Mucosa of rectum (tissue), 2 donors: Measurements from ENCODE around the gene FSTL5.

Experiments
- H3K27ac ChIP-seq, 2 donors: one replicate each; pipeline ENCODE4 v1.7.0; 2013; ENCODE audit warnings: inconsistent platforms in 2 of 2, low read depth in 2 of 2, low read length in 2 of 2
- H3K27me3 ChIP-seq, 2 donors: one replicate each; pipeline ENCODE4 v1.7.0; 2013; ENCODE audit warnings: low read length in 2 of 2; ENCODE audit not compliant: control insufficient read depth in 2 of 2, insufficient read depth in 2 of 2
- H3K36me3 ChIP-seq, 2 donors: one replicate each; pipeline ENCODE4 v1.7.0; 2013; ENCODE audit warnings: low read length in 2 of 2; ENCODE audit not compliant: control insufficient read depth in 2 of 2, insufficient read depth in 2 of 2
- H3K4me1 ChIP-seq, 2 donors: one replicate each; pipeline ENCODE4 v1.7.0; 2013; ENCODE audit warnings: low read length in 2 of 2, mild to moderate bottlenecking in 1 of 2; ENCODE audit not compliant: control insufficient read depth in 2 of 2, insufficient read depth in 2 of 2
- H3K4me3 ChIP-seq, 2 donors: one replicate each; pipeline ENCODE4 v1.7.0; 2013; ENCODE audit warnings: low read length in 2 of 2
- H3K9ac ChIP-seq, 2 donors: one replicate each; pipeline ENCODE4 v1.7.0; 2013; ENCODE audit warnings: low read length in 2 of 2, low read depth in 1 of 2, mild to moderate bottlenecking in 1 of 2
- H3K9me3 ChIP-seq, 2 donors: one replicate each; pipeline ENCODE4 v1.7.0; 2013; ENCODE audit warnings: low read length in 2 of 2; ENCODE audit not compliant: control insufficient read depth in 2 of 2
- donor health status: healthy.
- donor health status: Normal muscosa, but diverticular disease.

Gene FSTL5

DNA sequence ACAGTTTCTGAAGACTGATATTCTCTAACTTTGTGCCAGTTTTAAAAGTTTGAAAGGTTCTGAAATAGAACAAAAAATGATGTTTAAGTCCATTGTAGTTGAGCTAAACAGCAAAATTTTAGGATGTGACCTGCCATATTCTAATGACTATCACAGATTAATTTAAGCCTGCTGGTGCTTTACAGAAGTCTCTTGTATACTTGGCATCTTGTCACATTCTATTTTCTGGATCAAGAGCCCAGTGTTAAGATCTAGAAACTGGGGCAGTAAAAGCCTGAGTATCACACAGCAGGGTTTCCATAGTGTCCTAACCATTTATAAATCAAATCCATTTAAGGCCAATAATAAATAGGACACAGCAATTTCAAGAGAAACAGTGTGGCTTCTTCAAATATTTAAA is 12.4 kb downstream of the FSTL5 start:
- no peaks in the 10 kb centered on the region for H3K9me3 ChIP-seq
- no peaks in the 10 kb centered on the region for H3K36me3 ChIP-seq
- no peaks in the 10 kb centered on the region for H3K4me1 ChIP-seq
- H3K27me3 ChIP-seq: no peaks in the 10 kb centered on the region
- no peak overlapping the region for H3K4me3 ChIP-seq
- no peak overlapping the region for H3K9ac ChIP-seq
- no peak overlapping the region for H3K27ac ChIP-seq

DNA sequence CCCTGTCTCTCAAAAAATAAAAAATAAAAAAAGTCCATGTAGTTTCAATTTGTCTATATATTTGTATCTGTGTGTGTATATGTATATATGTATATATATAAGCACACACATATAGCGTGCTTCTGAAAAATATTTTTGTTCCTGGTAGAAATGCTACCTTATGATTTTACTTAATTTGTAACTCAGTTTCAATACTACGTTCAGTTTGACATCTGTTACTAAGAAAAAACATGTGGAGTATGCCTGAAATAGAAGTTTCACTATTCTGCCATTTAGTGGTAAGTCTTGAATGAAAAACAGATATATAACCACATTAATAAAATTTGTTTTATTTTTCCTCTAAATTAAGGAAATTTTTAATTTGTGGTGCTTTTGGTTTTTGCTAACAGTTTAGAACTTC is 14.2 kb downstream of the FSTL5 start:
- H3K9ac ChIP-seq: no peak overlapping the region
- no peaks in the 10 kb centered on the region for H3K9me3 ChIP-seq
- no peaks in the 10 kb centered on the region for H3K27me3 ChIP-seq
- no peaks in the 10 kb centered on the region for H3K4me1 ChIP-seq
- no peaks in the 10 kb centered on the region for H3K36me3 ChIP-seq
- no peak overlapping the region for H3K4me3 ChIP-seq
- H3K27ac ChIP-seq: no peak overlapping the region

DNA sequence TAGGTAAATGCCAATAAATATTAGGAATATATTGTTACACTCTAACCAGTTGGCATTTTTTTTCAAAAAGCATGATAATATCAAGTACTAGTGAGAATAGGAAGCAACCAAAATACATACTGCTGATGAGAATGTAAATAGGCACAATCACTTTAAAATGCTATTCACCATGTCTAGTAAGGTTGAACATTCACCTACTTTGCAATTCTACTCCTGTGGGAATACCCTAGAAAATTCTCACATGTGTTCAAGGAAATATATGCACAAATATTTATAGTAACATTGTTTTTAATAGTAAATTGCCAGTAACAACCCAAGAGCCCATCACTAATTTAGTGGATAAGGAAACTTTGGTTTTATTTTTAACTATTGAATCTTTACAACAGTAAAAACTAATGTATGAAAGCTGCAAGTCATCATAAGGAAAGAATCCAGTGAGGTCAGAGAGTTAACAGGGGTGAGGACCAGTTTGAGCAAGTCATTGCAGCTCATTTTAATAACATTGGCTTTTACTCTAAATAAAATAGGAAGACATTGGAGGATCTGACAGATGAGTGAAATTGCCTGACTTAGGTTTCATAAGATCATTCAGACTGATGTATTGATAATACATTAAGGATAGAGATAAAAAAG is 23.6 kb downstream of the FSTL5 start:
- H3K9ac ChIP-seq: no peak overlapping the region
- H3K36me3 ChIP-seq: no peaks in the 10 kb centered on the region
- no peaks in the 10 kb centered on the region for H3K4me1 ChIP-seq
- H3K27ac ChIP-seq: no peak overlapping the region
- no peak overlapping the region for H3K4me3 ChIP-seq
- H3K27me3 ChIP-seq: no peaks in the 10 kb centered on the region
- no peaks in the 10 kb centered on the region for H3K9me3 ChIP-seq

DNA sequence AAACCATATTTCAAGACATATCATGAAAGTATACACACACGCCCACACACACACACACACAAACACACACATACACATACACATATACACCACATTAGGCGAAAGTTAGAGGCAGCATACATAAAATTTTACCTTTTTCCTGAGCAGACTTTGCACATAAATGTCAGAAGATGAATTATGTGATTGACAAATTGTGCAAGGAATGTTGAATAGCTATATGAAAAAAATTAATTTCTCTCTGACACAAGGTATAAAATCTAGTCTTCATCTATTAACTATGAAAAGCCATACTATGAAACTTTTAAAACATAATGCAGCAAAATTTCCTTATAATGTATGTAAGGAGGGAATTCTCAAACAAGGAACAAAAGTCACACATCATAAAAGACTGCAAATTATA is 24.4 kb downstream of the FSTL5 start:
- H3K4me3 ChIP-seq: no peak overlapping the region
- H3K4me1 ChIP-seq: no peaks in the 10 kb centered on the region
- H3K27ac ChIP-seq: no peak overlapping the region

DNA sequence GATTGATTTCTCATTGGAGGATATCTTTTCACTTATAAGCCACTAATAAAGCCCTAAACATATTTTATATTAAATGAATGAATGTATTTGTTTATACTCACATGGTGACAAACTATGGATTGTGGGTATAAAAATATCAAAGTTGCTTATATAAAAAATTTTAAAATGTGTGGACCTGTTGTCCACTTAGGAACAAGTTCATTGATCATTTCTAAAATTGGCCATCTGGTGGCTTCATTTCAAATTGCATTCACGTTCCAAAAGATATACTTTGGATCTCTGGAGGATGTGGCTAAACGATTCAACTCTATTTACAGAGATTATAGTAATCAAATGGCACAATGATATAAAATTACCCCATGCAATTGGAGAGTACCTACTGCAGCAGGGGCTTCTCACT is 32.5 kb downstream of the FSTL5 start:
- no peak overlapping the region for H3K9ac ChIP-seq
- no peak overlapping the region for H3K27ac ChIP-seq
- no peaks in the 10 kb centered on the region for H3K36me3 ChIP-seq
- H3K4me3 ChIP-seq: no peak overlapping the region
- no peaks in the 10 kb centered on the region for H3K4me1 ChIP-seq
- no peaks in the 10 kb centered on the region for H3K9me3 ChIP-seq
- H3K27me3 ChIP-seq: no peaks in the 10 kb centered on the region

More for the DNA sequence above, 24.4 kb downstream of the FSTL5 start:
- H3K27me3 ChIP-seq: no peaks in the 10 kb centered on the region
- H3K36me3 ChIP-seq: no peaks in the 10 kb centered on the region
- no peaks in the 10 kb centered on the region for H3K9me3 ChIP-seq
- no peak overlapping the region for H3K9ac ChIP-seq

DNA sequence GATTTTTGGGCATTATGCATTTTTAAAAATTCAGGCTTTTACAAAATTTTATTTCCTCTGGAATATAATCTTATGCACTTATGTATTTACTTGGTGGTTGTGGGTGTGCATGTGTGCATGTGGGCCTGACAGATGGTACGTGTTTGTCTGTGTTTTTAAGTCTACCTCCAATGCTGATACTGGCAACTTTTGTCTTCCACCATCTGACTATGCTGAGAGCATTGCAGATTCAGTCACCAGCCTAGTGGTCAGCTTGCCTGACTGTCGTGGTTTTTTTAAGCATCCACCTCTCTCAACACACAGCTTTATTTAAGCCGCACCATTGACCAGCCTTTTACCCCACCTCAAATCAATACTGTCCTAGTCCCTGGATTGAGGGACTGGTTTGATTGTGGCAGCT is 37.1 kb downstream of the FSTL5 start:
- Histone ChIP-seq H3K27ac (no peak overlapping the region), H3K9ac (no peak overlapping the region), H3K4me1 (no peaks in the 10 kb centered on the region), H3K36me3 (no peaks in the 10 kb centered on the region), H3K9me3 (no peaks in the 10 kb centered on the region), H3K4me3 (no peak overlapping the region), H3K27me3 (no peaks in the 10 kb centered on the region)

- Histone ChIP-seq H3K36me3 (no peaks in the 10 kb centered on the region), H3K9ac (no peak overlapping the region), H3K4me1 (no peaks in the 10 kb centered on the region), H3K9me3 (no peaks in the 10 kb centered on the region), H3K27ac (no peak overlapping the region), H3K27me3 (no peaks in the 10 kb centered on the region), H3K4me3 (no peak overlapping the region)
These were observed 46.7 kb downstream of the FSTL5 start for GRCh38 chr4:162117051-162117450.

- Histone ChIP-seq H3K4me1 (no peaks in the 10 kb centered on the region), H3K36me3 (no peaks in the 10 kb centered on the region), H3K9me3 (no peaks in the 10 kb centered on the region), H3K27ac (no peak overlapping the region), H3K4me3 (no peak overlapping the region), H3K9ac (no peak overlapping the region), H3K27me3 (no peaks in the 10 kb centered on the region)
These were observed 47.6 kb downstream of the FSTL5 start for GRCh38 chr4:162116095-162116779.

DNA sequence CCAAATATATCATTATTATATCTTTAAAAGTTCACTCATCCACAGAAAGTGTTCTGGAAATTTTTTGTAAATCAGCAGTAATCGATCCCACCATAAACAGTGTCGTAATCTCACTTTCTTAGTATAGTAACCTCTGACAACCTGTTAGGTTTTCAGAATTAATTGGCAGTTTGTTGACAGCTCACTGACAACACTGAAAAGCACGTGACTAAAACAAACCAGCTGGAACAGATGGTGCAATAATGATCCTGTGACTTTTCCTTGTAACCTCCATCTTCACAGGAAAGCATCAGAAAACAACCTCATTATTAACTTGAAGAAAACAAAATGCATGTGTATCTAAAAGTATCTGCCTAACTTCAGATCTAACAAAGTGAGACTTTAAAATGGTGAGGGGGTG is 48.5 kb downstream of the FSTL5 start:
- no peaks in the 10 kb centered on the region for H3K9me3 ChIP-seq
- H3K36me3 ChIP-seq: no peaks in the 10 kb centered on the region
- H3K4me3 ChIP-seq: no peak overlapping the region
- no peak overlapping the region for H3K9ac ChIP-seq
- no peaks in the 10 kb centered on the region for H3K27me3 ChIP-seq
- no peaks in the 10 kb centered on the region for H3K4me1 ChIP-seq
- no peak overlapping the region for H3K27ac ChIP-seq

DNA sequence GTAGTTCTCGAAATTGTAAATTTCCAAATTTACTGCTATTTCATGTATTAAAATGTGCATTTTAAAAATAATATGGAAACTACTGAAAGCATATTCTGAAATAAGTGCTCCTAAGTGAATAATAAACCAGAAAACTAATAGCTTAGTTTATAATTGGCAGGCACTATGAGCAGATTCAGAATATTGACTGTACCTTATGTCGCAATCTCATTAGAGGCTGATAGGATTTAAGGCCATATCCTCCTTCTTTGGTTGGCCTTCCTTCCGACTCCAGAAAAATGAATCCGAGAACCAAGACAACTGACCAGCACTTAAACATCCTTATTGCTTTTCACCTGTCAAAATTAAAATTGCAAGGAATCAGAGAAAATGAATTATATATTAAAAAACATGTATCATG is 52.7 kb downstream of the FSTL5 start:
- Histone ChIP-seq H3K4me1 (no peaks in the 10 kb centered on the region), H3K36me3 (no peaks in the 10 kb centered on the region), H3K27ac (no peak overlapping the region), H3K9me3 (no peaks in the 10 kb centered on the region), H3K27me3 (no peaks in the 10 kb centered on the region), H3K9ac (no peak overlapping the region), H3K4me3 (no peak overlapping the region)
